ENCODE results near the gene FCN1. TPM values are rescaled to one million over a fixed set of nuclear protein-coding genes. Genes with fewer than 3 reads are reported as not detected.

The FCN1 gene
- total and polyA plus RNA-seq, 2 of the 8 experiments (the other 6 are each of a cell fraction or from before 2014, with no cell fraction given) = not detected

- Histone ChIP-seq H3K18ac (ENCODE audit: extremely low read depth, low read length) (no peak overlapping the region), H4K91ac (replicated peaks; ENCODE audit: insufficient read length, low read length) (no peak overlapping the region), H4K8ac (ENCODE audit: extremely low read depth, insufficient read depth, low read length) (no peak overlapping the region), H3K4me1 (replicated peaks in 1 of 4; ENCODE audit: control insufficient read depth in 3 of 4, insufficient read depth in 4 of 4, low read length in 3 of 4) (no peaks in the 10 kb centered on the region), H3K56ac (replicated peaks; ENCODE audit: insufficient read length, low read depth, low read length) (no peak overlapping the region), H2BK15ac (ENCODE audit: low read length) (no peak overlapping the region), H3K27me3 (replicated peaks in 1 of 4; ENCODE audit: control insufficient read depth in 3 of 4, extremely low read depth in 1 of 4, insufficient read depth in 3 of 4, low read length in 3 of 4) (no peaks in the 10 kb centered on the region), H3K36me3 (ENCODE audit: control insufficient read depth in 2 of 4, insufficient read depth in 4 of 4, low read length in 3 of 4) (no peaks in the 10 kb centered on the region), H3K23ac (ENCODE audit: insufficient read length) (no peak overlapping the region), H2BK12ac (ENCODE audit: low read depth, low read length) (no peak overlapping the region), H3K4me2 (ENCODE audit: insufficient read depth in 1 of 2, low read depth in 2 of 2, low read length in 2 of 2) (no peak overlapping the region), H2AK5ac (ENCODE audit: low read depth, low read length) (no peak overlapping the region), H3K4ac (replicated peaks; ENCODE audit: insufficient read length, low read depth, low read length) (no peak overlapping the region), H2AFZ (ENCODE audit: low read length) (no peak overlapping the region), H3K9ac (replicated peaks in 1 of 4; ENCODE audit: extremely low read depth in 1 of 4, low read depth in 3 of 4, low read length in 3 of 4) (no peak overlapping the region), H4K5ac (ENCODE audit: insufficient read length, low read depth, low read length) (no peak overlapping the region), H2BK20ac (ENCODE audit: low read length) (no peak overlapping the region), H3K14ac (ENCODE audit: insufficient read length) (no peak overlapping the region), H3K79me1 (ENCODE audit: low read depth, low read length) (no peaks in the 10 kb centered on the region), H3K27ac (ENCODE audit: low read depth, low read length) (no peak overlapping the region), H3K9me3 (ENCODE audit: insufficient read depth in 2 of 2, low read depth in 1 of 2, low read length in 1 of 2) (peaks cover 11 to 14% of the 10 kb centered on the region in 2 experiments; a peak in 3 of 4 replicates), H2BK120ac (replicated peaks; ENCODE audit: low read depth, low read length) (no peak overlapping the region), H4K20me1 (replicated peaks in 1 of 2; ENCODE audit: control insufficient read depth in 1 of 2, insufficient read depth in 2 of 2, low read length in 2 of 2) (no peaks in the 10 kb centered on the region), H2BK5ac (ENCODE audit: low read depth, low read length) (no peak overlapping the region), H3K79me2 (ENCODE audit: control insufficient read depth in 1 of 2, insufficient read depth in 2 of 2, low read length in 2 of 2) (no peaks in the 10 kb centered on the region), H3K4me3 (ENCODE audit: extremely low read depth in 1 of 4, insufficient read depth in 2 of 4, low read depth in 3 of 4, low read length in 4 of 4) (no peak overlapping the region), H3K23me2 (ENCODE audit: low read depth, low read length) (no peaks in the 10 kb centered on the region)
- WGBS, 2 experiments (ENCODE audit: extremely low coverage in 1 of 2, insufficient coverage in 1 of 2, insufficient read length in 1 of 2, insufficient replicate concordance in 2 of 2, low coverage in 1 of 2, low lambda C conversion rate in 2 of 2, missing lambda C conversion rate in 1 of 2) = 88% methylated on average over 14 of the region's 14 CpGs; no CpG with 5 or more reads in 1 of the 2 experiments
- ChIA-PET CTCF (ENCODE audit: partially characterized antibody) (interaction anchor here (1.1 kb wide), 1 partner anchor 158 kb away, joined by 4 read pairs; no protein-coding TSS in a partner anchor), POLR2A (ENCODE audit: partially characterized antibody) (no interaction called here)
- FAIRE-seq = no peak
- no peak for DNase-seq (ENCODE audit: low read depth in 1 of 2, low spot score in 2 of 2)
- TF ChIP-seq MAFK (IDR thresholded peaks at IDR 0.05; ENCODE audit: low read depth, low read length) (no peak), POU5F1 (IDR thresholded peaks at IDR 0.05; ENCODE audit: low read depth, low read length) (no peak), SUZ12 (IDR thresholded peaks at IDR 0.05; ENCODE audit: low read length) (no peak), CHD1 (IDR thresholded peaks at IDR 0.05; ENCODE audit: low read depth, low read length) (no peak), RAD21 (IDR thresholded peaks at IDR 0.05 in 1 of 2, conservative IDR thresholded peaks at IDR 0.05 in 1 of 2; ENCODE audit: low read depth in 2 of 2, low read length in 2 of 2) (no peak), CREB1 (IDR thresholded peaks at IDR 0.05) (no peak), HDAC6 (IDR thresholded peaks at IDR 0.05; ENCODE audit: low read depth, low read length) (no peak)
- TF ChIP-seq, protein P1, sequence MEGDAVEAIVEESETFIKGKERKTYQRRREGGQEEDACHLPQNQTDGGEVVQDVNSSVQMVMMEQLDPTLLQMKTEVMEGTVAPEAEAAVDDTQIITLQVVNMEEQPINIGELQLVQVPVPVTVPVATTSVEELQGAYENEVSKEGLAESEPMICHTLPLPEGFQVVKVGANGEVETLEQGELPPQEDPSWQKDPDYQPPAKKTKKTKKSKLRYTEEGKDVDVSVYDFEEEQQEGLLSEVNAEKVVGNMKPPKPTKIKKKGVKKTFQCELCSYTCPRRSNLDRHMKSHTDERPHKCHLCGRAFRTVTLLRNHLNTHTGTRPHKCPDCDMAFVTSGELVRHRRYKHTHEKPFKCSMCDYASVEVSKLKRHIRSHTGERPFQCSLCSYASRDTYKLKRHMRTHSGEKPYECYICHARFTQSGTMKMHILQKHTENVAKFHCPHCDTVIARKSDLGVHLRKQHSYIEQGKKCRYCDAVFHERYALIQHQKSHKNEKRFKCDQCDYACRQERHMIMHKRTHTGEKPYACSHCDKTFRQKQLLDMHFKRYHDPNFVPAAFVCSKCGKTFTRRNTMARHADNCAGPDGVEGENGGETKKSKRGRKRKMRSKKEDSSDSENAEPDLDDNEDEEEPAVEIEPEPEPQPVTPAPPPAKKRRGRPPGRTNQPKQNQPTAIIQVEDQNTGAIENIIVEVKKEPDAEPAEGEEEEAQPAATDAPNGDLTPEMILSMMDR (IDR thresholded peaks at IDR 0.05; ENCODE audit: control extremely low read depth in 1 of 3, insufficient read depth in 1 of 3, low read depth in 1 of 3, low read length in 3 of 3) = no peak
- TF ChIP-seq, protein P2, sequence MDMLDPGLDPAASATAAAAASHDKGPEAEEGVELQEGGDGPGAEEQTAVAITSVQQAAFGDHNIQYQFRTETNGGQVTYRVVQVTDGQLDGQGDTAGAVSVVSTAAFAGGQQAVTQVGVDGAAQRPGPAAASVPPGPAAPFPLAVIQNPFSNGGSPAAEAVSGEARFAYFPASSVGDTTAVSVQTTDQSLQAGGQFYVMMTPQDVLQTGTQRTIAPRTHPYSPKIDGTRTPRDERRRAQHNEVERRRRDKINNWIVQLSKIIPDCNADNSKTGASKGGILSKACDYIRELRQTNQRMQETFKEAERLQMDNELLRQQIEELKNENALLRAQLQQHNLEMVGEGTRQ (IDR thresholded peaks at IDR 0.05; ENCODE audit: low read length) = no peak
These were observed 20.7 kb downstream of the FCN1 start for GRCh38 chr9:134896834-134897583.

Measured in H1 (cell line).